GM18858 (cell line): ENCODE data around the gene KIF11.

Experiments
- ATAC-seq: cut with Tn5 transposase; IDR thresholded peaks from one replicate; pipeline ENCODE4 v1.9.1; 2021; ENCODE audit not compliant: unreplicated experiment

Gene KIF11

GRCh38 chr10:92677708-92678107 lies 84.8 kb downstream of the KIF11 start:
- no peak for ATAC-seq

- no peak for ATAC-seq
These were observed 85.3 kb downstream of the KIF11 start for GRCh38 chr10:92678206-92678605.

- no peak for ATAC-seq
These were observed 88.4 kb downstream of the KIF11 start for GRCh38 chr10:92681306-92681834.

- no peak for ATAC-seq
These were observed 95.6 kb downstream of the KIF11 start for GRCh38 chr10:92688573-92688926.

- ATAC-seq, result no peak
These were observed 96.2 kb downstream of the KIF11 start for GRCh38 chr10:92688927-92689662.

GRCh38 chr10:92689663-92690210 lies 96.8 kb downstream of the KIF11 start, which contains the start of gene HHEX:
TSS of gene HHEX (plus strand) at chr10:92689955. CDS start at chr10:92689987, 32 bp downstream.
- ATAC-seq, result no peak

GRCh38 chr10:92690211-92690914 lies 97.4 kb downstream of the KIF11 start:
- ATAC-seq, result no peak

- ATAC-seq, result no peak
These were observed 98.1 kb downstream of the KIF11 start for GRCh38 chr10:92690915-92691590.

- ATAC-seq, result no peak
These were observed 98.7 kb downstream of the KIF11 start for GRCh38 chr10:92691591-92692079.

- no peak for ATAC-seq
These were observed 99.2 kb downstream of the KIF11 start for GRCh38 chr10:92692080-92692671.

GRCh38 chr10:92692697-92693533 lies 100.0 kb downstream of the KIF11 start:
- no peak for ATAC-seq

- no peak for ATAC-seq
These were observed 100.6 kb downstream of the KIF11 start for GRCh38 chr10:92693534-92693893.

- no peak for ATAC-seq
These were observed 103.0 kb downstream of the KIF11 start for GRCh38 chr10:92695679-92696605.

- ATAC-seq, result no peak
These were observed 103.9 kb downstream of the KIF11 start for GRCh38 chr10:92696606-92697383.

GRCh38 chr10:92697663-92698511 lies 105.0 kb downstream of the KIF11 start:
- no peak for ATAC-seq

GRCh38 chr10:92699193-92699517 lies 106.2 kb downstream of the KIF11 start:
- ATAC-seq, result no peak
